Tibial nerve (tissue), 4 donors: ENCODE results near the gene CA12.

ENCODE experiments used
- CTCF ChIP-seq, 5 experiments: fragments of 200-600 bp in 3 of 5; fragments of 450-650 bp in 2 of 5; sonication (generic) in 3 of 5; IDR thresholded peaks; one replicate each; pipeline ENCODE4 v1.5.1; 2016 to 2019; ENCODE audit warnings: antibody characterized with exemption in 5 of 5, mild to moderate bottlenecking in 3 of 5, moderate library complexity in 2 of 5
- EP300 ChIP-seq, 2 donors: sonication (generic); formaldehyde crosslinking; IDR thresholded peaks; one replicate each; pipeline ENCODE4 v1.6.1; 2017; ENCODE audit warnings: antibody characterized with exemption in 2 of 2, mild to moderate bottlenecking in 1 of 2
- POLR2A ChIP-seq, 2 donors: fragments of 450-650 bp; IDR thresholded peaks; one replicate each; pipeline ENCODE4 v1.6.1; 2017; ENCODE audit warnings: antibody characterized with exemption in 2 of 2, mild to moderate bottlenecking in 2 of 2, moderate library complexity in 2 of 2

GRCh38 chr15:63390689-63391088 is 9.0 kb upstream of the CA12 start:
- TF ChIP-seq CTCF (IDR thresholded peaks at IDR 0.05) (no peak), POLR2A (IDR thresholded peaks at IDR 0.05) (no peak), EP300 (IDR thresholded peaks at IDR 0.05) (no peak)
